Stomach (tissue), 4 donors: ENCODE measurements around the gene COPS2.

Experiments used
- CTCF ChIP-seq, 7 experiments: fragments of 450-650 bp in 4 of 7; fragments of 200-600 bp in 3 of 7; sonication (generic) in 3 of 7; IDR thresholded peaks; one replicate each; pipeline ENCODE4 v1.5.1; 2016 to 2019; ENCODE audit warnings: antibody characterized with exemption in 7 of 7, control low read depth in 2 of 7, mild to moderate bottlenecking in 1 of 7
- EP300 ChIP-seq: sonication (generic); formaldehyde crosslinking; IDR thresholded peaks from one replicate; pipeline ENCODE4 v1.6.1; 2017; ENCODE audit warnings: antibody characterized with exemption

DNA sequence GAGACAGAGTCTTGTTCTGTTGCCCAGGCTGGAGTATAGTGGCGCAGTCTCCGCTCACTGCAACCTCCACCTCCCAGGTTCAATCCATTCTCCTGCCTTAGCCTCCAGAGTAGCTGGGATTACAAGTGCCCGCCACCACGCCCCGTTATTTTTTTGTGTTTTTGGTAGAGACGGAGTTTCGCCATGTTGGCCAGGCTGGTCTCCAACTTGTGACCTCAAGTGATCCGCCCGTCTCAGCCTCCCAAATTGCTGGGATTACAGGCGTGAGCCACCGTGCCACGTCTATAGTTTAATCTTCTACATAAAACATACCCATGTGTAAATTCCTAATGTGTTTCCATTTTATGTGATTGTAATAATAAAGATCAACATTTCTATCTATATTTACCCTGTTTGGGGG is 16.4 kb upstream of the COPS2 start:
- TF ChIP-seq CTCF (IDR thresholded peaks at IDR 0.05) (no peak), EP300 (no peak)
